Sigmoid colon (tissue), 4 donors: ENCODE results near the gene HECTD1.

Experiments used
- EP300 ChIP-seq, 4 donors: sonication (generic); formaldehyde crosslinking; IDR thresholded peaks; one replicate each; pipeline ENCODE4 v1.6.1; 2017; ENCODE audit warnings: antibody characterized with exemption in 4 of 4
- POLR2A ChIP-seq, 2 donors: fragments of 450-650 bp; IDR thresholded peaks; one replicate each; pipeline ENCODE4 v1.6.1; 2016; ENCODE audit warnings: antibody characterized with exemption in 2 of 2, mild to moderate bottlenecking in 2 of 2, moderate library complexity in 2 of 2
- POLR2AphosphoS5 ChIP-seq, 4 donors: sonication (generic); formaldehyde crosslinking; IDR thresholded peaks; one replicate each; pipeline ENCODE4 v1.6.1; 2017; ENCODE audit warnings: antibody characterized with exemption in 4 of 4
- TF ChIP-seq, protein P1 (sequence below), 4 experiments: fragments of 450-650 bp in 3 of 4; fragments of 200-600 bp in 1 of 4; IDR thresholded peaks; one replicate each; pipeline ENCODE4 v1.5.1; 2016 to 2019; ENCODE audit warnings: antibody characterized with exemption in 4 of 4, mild to moderate bottlenecking in 3 of 4, moderate library complexity in 2 of 4

- TF ChIP-seq POLR2A (IDR thresholded peaks at IDR 0.05) (no peak), POLR2AphosphoS5 (IDR thresholded peaks at IDR 0.05) (no peak), EP300 (IDR thresholded peaks at IDR 0.05) (no peak)
- TF ChIP-seq, protein P1, sequence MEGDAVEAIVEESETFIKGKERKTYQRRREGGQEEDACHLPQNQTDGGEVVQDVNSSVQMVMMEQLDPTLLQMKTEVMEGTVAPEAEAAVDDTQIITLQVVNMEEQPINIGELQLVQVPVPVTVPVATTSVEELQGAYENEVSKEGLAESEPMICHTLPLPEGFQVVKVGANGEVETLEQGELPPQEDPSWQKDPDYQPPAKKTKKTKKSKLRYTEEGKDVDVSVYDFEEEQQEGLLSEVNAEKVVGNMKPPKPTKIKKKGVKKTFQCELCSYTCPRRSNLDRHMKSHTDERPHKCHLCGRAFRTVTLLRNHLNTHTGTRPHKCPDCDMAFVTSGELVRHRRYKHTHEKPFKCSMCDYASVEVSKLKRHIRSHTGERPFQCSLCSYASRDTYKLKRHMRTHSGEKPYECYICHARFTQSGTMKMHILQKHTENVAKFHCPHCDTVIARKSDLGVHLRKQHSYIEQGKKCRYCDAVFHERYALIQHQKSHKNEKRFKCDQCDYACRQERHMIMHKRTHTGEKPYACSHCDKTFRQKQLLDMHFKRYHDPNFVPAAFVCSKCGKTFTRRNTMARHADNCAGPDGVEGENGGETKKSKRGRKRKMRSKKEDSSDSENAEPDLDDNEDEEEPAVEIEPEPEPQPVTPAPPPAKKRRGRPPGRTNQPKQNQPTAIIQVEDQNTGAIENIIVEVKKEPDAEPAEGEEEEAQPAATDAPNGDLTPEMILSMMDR (IDR thresholded peaks at IDR 0.05) = no peak
Measured at GRCh38 chr14:31204593-31205534, 2.7 kb downstream of the HECTD1 start.
